ENCODE results near the gene SMG6. TPM values are rescaled to one million over a fixed set of nuclear protein-coding genes. Genes with fewer than 3 reads are reported as not detected.
"Not testable (repeated sequence)": the region's sequence is repeated elsewhere in the genome, so short reads cannot be mapped to it uniquely, and the experiment has no call there.

The SMG6 gene
- total RNA-seq, 1 experiment from 2014 or later = 25.6 TPM

DNA sequence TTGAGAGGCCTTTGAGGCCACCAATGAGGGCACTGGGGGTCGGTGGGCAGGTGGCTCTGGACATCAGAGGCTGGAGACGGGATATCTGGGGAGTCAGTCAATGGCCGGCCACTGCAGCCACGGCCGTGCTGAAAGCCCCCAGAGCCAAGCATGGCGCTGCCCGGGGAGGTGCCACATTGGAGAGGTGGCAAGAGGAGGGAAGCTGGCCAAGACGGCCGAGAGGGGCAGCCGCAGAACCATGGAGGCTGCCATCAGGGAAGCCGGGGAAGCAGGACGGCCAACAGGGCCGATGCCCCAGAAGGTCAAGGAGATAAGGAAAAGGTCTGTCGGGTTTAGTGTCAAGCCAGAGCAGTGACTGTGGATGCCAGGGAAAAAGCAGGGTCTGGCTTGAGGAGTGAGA is 288.3 kb downstream of the SMG6 start (continued):
- TF ChIP-seq, protein P1, sequence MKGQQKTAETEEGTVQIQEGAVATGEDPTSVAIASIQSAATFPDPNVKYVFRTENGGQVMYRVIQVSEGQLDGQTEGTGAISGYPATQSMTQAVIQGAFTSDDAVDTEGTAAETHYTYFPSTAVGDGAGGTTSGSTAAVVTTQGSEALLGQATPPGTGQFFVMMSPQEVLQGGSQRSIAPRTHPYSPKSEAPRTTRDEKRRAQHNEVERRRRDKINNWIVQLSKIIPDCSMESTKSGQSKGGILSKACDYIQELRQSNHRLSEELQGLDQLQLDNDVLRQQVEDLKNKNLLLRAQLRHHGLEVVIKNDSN (CRISPR knock-in tag; IDR thresholded peaks at IDR 0.05) = no peak
- no peak for TF ChIP-seq ELF4 (CRISPR knock-in tag; IDR thresholded peaks at IDR 0.05; ENCODE audit: low read depth)
- TF ChIP-seq, protein P2, sequence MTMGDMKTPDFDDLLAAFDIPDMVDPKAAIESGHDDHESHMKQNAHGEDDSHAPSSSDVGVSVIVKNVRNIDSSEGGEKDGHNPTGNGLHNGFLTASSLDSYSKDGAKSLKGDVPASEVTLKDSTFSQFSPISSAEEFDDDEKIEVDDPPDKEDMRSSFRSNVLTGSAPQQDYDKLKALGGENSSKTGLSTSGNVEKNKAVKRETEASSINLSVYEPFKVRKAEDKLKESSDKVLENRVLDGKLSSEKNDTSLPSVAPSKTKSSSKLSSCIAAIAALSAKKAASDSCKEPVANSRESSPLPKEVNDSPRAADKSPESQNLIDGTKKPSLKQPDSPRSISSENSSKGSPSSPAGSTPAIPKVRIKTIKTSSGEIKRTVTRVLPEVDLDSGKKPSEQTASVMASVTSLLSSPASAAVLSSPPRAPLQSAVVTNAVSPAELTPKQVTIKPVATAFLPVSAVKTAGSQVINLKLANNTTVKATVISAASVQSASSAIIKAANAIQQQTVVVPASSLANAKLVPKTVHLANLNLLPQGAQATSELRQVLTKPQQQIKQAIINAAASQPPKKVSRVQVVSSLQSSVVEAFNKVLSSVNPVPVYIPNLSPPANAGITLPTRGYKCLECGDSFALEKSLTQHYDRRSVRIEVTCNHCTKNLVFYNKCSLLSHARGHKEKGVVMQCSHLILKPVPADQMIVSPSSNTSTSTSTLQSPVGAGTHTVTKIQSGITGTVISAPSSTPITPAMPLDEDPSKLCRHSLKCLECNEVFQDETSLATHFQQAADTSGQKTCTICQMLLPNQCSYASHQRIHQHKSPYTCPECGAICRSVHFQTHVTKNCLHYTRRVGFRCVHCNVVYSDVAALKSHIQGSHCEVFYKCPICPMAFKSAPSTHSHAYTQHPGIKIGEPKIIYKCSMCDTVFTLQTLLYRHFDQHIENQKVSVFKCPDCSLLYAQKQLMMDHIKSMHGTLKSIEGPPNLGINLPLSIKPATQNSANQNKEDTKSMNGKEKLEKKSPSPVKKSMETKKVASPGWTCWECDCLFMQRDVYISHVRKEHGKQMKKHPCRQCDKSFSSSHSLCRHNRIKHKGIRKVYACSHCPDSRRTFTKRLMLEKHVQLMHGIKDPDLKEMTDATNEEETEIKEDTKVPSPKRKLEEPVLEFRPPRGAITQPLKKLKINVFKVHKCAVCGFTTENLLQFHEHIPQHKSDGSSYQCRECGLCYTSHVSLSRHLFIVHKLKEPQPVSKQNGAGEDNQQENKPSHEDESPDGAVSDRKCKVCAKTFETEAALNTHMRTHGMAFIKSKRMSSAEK (CRISPR knock-in tag; IDR thresholded peaks at IDR 0.05; ENCODE audit: borderline replicate concordance) = no peak
- no peak for TF ChIP-seq TEAD1 (CRISPR knock-in tag; IDR thresholded peaks at IDR 0.05)
- TF ChIP-seq ZNF317 (CRISPR knock-in tag; IDR thresholded peaks at IDR 0.05; ENCODE audit: borderline replicate concordance, low read depth) = no peak

DNA sequence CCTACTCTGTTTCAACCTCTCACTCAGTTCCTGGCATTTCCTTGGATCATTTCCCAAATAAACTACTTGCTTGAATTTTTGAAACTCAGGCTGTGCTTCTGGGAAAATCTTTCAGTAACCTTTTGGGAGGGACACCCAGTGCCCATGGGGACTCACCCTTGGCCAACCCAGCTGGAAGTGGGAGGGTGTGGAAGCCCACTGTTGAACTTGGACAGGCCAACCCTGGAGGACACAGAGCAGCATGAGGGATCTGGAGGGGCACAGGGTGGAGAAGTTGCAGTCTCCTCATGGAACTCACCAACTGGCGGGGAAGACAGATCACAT is 289.6 kb downstream of the SMG6 start:
- Mint-ChIP-seq H3K27me3 (ENCODE audit: low read depth) (peaks cover 53% of the 10 kb centered on the region), H3K36me3 (no peaks in the 10 kb centered on the region), H3K4me1 (peaks cover 22% of the 10 kb centered on the region), H3K4me3 (no peak overlapping the region), H3K9me3 (no peaks in the 10 kb centered on the region), H3K27ac (no peak overlapping the region)
- ChIA-PET CTCF (interaction anchor here (1.3 kb wide), 1 partner anchor 10 kb away, joined by 3 read pairs; no protein-coding TSS in a partner anchor), POLR2A (no interaction called here)
- TF ChIP-seq ESRRA (CRISPR knock-in tag; IDR thresholded peaks at IDR 0.05; ENCODE audit: borderline replicate concordance) (no peak), TCF7 (CRISPR knock-in tag; IDR thresholded peaks at IDR 0.05; ENCODE audit: low read depth) (no peak), ZNF671 (CRISPR knock-in tag; IDR thresholded peaks at IDR 0.05) (no peak), ZNF396 (CRISPR knock-in tag; IDR thresholded peaks at IDR 0.05; ENCODE audit: borderline replicate concordance) (no peak), GTF2I (CRISPR knock-in tag; conservative IDR thresholded peaks at IDR 0.05) (no peak)
- TF ChIP-seq, protein P3, sequence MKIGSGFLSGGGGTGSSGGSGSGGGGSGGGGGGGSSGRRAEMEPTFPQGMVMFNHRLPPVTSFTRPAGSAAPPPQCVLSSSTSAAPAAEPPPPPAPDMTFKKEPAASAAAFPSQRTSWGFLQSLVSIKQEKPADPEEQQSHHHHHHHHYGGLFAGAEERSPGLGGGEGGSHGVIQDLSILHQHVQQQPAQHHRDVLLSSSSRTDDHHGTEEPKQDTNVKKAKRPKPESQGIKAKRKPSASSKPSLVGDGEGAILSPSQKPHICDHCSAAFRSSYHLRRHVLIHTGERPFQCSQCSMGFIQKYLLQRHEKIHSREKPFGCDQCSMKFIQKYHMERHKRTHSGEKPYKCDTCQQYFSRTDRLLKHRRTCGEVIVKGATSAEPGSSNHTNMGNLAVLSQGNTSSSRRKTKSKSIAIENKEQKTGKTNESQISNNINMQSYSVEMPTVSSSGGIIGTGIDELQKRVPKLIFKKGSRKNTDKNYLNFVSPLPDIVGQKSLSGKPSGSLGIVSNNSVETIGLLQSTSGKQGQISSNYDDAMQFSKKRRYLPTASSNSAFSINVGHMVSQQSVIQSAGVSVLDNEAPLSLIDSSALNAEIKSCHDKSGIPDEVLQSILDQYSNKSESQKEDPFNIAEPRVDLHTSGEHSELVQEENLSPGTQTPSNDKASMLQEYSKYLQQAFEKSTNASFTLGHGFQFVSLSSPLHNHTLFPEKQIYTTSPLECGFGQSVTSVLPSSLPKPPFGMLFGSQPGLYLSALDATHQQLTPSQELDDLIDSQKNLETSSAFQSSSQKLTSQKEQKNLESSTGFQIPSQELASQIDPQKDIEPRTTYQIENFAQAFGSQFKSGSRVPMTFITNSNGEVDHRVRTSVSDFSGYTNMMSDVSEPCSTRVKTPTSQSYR (CRISPR knock-in tag; IDR thresholded peaks at IDR 0.05) = no peak
- TF ChIP-seq, protein P2 (CRISPR knock-in tag; IDR thresholded peaks at IDR 0.05; ENCODE audit: borderline replicate concordance) = no peak
- TF ChIP-seq, protein P4, sequence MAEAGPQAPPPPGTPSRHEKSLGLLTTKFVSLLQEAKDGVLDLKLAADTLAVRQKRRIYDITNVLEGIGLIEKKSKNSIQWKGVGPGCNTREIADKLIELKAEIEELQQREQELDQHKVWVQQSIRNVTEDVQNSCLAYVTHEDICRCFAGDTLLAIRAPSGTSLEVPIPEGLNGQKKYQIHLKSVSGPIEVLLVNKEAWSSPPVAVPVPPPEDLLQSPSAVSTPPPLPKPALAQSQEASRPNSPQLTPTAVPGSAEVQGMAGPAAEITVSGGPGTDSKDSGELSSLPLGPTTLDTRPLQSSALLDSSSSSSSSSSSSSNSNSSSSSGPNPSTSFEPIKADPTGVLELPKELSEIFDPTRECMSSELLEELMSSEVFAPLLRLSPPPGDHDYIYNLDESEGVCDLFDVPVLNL (CRISPR knock-in tag; IDR thresholded peaks at IDR 0.05; ENCODE audit: borderline replicate concordance, low read depth) = no peak
- ATAC-seq = no peak
- no peak for DNase-seq (ENCODE audit: low spot score)

DNA sequence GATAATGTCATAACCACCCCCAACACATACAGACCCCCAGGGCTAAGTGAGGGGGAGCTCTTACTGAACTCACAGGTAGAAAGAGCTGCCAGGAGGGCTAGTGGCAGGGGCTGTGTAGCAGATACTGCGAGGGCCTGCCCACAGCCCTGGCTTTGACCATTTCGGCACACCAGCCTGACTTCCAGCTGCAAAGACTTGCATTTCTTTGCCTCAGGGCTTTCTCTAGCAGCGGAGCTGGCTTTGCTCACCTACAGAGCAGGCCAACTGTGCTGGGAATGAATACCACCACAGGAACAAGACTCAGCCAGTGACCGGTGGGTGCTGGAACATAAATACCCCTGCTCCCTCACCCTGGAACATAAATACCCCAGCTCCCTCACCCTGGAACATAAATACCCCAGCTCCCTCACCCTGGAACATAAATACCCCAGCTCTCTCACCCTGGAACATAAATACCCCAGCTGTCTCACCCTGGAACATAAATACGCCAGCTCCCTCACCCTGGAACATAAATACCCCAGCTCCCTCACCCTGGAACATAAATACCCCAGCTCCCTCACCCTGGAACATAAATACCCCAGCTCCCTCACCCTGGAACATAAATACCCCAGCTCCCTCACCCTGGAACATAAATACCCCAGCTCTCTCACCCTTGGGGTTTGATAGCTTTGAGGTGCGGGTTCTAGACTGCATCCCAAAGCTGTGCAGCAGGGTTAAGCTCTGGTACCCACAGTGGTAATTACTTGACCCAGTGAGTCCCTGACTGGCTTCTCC is 290.2 kb downstream of the SMG6 start:
- H3K9me3 Mint-ChIP-seq; POLR2A ChIA-PET; H3K27ac Mint-ChIP-seq; ATAC-seq; DNase-seq (ENCODE audit: low spot score); H3K4me3 Mint-ChIP-seq; H3K36me3 Mint-ChIP-seq: not testable (repeated sequence)
- Mint-ChIP-seq H3K27me3 (ENCODE audit: low read depth) (peaks cover 48% of the 10 kb centered on the region), H3K4me1 (peaks cover 22% of the 10 kb centered on the region)
- CTCF ChIA-PET = interaction anchor here (1.2 to 2.2 kb wide), 3 partner anchors 10 to 369 kb away, joined by 3 to 7 read pairs (median 3); partner anchors contain the start of gene RTN4RL1

Measured in WTC11 (cell line).